ENCODE results near the gene ADGRG6. TPM values are rescaled to one million over a fixed set of nuclear protein-coding genes. Genes with fewer than 3 reads are reported as not detected.

ADGRG6 gene
- total RNA-seq, 1 experiment from 2014 or later: 98.7 TPM

DNA sequence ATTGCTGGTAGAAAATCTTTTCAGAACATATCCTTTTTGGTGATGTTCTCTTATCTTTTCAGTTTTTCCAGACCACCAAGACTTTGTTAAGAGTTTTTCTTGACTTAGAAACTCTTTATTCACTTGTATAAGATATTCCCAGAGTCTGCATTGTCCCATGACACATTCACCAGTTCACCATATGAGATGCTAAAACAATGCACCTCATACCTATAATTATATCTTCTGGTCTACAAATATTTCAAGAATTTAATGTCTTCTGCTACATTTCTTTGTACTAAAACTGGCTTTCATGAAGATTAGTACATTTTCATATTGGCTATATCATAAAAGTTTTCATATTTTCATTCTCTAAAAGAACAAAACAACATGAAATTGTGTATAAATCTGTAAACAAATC is 111.3 kb downstream of the ADGRG6 start:
- no peak overlapping the region for H3K4me3 ChIP-seq (ENCODE audit: low read depth, low read length)
- H3K27me3 Mint-ChIP-seq (ENCODE audit: insufficient read depth, unreplicated experiment): no peaks in the 10 kb centered on the region
- TF ChIP-seq, protein P1, sequence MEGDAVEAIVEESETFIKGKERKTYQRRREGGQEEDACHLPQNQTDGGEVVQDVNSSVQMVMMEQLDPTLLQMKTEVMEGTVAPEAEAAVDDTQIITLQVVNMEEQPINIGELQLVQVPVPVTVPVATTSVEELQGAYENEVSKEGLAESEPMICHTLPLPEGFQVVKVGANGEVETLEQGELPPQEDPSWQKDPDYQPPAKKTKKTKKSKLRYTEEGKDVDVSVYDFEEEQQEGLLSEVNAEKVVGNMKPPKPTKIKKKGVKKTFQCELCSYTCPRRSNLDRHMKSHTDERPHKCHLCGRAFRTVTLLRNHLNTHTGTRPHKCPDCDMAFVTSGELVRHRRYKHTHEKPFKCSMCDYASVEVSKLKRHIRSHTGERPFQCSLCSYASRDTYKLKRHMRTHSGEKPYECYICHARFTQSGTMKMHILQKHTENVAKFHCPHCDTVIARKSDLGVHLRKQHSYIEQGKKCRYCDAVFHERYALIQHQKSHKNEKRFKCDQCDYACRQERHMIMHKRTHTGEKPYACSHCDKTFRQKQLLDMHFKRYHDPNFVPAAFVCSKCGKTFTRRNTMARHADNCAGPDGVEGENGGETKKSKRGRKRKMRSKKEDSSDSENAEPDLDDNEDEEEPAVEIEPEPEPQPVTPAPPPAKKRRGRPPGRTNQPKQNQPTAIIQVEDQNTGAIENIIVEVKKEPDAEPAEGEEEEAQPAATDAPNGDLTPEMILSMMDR (IDR thresholded peaks at IDR 0.05; ENCODE audit: insufficient read depth in 1 of 2, low read depth in 1 of 2, low read length in 1 of 2, severe bottlenecking in 1 of 2, unreplicated experiment in 1 of 2): no peak
- H3K4me3 Mint-ChIP-seq (ENCODE audit: unreplicated experiment): no peak overlapping the region
- POLR2A ChIA-PET: no interaction called here
- intact Hi-C loops (cut with micrococcal nuclease; ENCODE audit: unreplicated experiment): no loop called here
- H3K27ac Mint-ChIP-seq (ENCODE audit: unreplicated experiment): no peak overlapping the region
- H3K36me3 ChIP-seq (ENCODE audit: control insufficient read depth, insufficient read depth, low read length): peaks cover 1% of the 10 kb centered on the region; the same call in 1 of the 2 replicates
- BruUV-seq (replicated peaks): no TSS peak
- H3K27me3 ChIP-seq (replicated peaks; ENCODE audit: control insufficient read depth, insufficient read depth, low read length): no peaks in the 10 kb centered on the region
- DNase-seq: no peak
- H3K9me3 Mint-ChIP-seq (ENCODE audit: unreplicated experiment): no peaks in the 10 kb centered on the region
- no peaks in the 10 kb centered on the region for H3K4me1 Mint-ChIP-seq (ENCODE audit: low read depth, unreplicated experiment)
- H3K9me3 ChIP-seq: no peaks in the 10 kb centered on the region
- peaks cover 59% of the 10 kb centered on the region for H3K36me3 Mint-ChIP-seq (ENCODE audit: insufficient read depth, unreplicated experiment)
- CTCF ChIA-PET: no interaction called here
- H3K4me1 ChIP-seq: no peaks in the 10 kb centered on the region; the same call in 1 of the 2 replicates

DNA sequence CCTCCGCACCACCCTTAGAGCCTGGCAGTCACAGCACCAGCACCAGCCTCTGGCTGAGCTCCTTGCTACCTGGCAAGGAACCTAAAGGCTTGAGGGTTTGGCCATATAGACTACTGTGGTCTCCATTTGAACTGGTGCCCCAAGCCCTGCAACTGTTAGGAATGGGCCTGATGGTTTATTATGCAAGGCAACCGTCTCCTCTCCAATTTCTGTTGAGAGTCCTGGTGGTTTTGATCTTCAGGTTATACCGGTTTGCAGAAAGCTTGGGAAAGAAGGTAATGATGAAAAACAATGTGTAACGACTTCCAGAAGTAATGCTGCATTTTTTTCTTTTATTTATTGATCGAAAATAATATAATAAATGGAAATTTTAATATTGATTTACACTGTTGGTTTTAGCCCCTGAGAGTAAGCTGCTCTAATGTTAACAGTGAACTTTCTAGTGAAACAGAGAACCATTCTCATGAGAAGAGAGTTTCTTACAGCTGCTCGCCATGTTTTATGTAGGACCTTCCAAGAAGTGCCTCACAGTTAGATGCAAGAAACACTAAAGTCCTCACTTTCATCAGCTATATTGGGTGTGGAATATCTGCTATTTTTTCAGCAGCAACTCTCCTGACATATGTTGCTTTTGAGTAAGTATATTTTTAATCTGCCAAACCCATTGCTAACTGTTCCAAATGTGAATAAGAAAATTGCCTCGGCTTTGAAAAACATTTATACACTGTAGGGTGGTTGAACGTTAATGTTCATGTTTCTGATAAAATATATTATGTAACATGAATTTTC is 112.8 kb downstream of the ADGRG6 start:
- CTCF ChIA-PET: no interaction called here
- Mint-ChIP-seq H3K4me3 (ENCODE audit: unreplicated experiment) (no peak overlapping the region), H3K27ac (ENCODE audit: unreplicated experiment) (no peak overlapping the region), H3K9me3 (ENCODE audit: unreplicated experiment) (no peaks in the 10 kb centered on the region), H3K36me3 (ENCODE audit: insufficient read depth, unreplicated experiment) (peaks cover 61% of the 10 kb centered on the region), H3K4me1 (ENCODE audit: low read depth, unreplicated experiment) (no peaks in the 10 kb centered on the region), H3K27me3 (ENCODE audit: insufficient read depth, unreplicated experiment) (no peaks in the 10 kb centered on the region)
- H3K27me3 ChIP-seq (replicated peaks; ENCODE audit: control insufficient read depth, insufficient read depth, low read length): no peaks in the 10 kb centered on the region
- TF ChIP-seq, protein P1 (IDR thresholded peaks at IDR 0.05; ENCODE audit: insufficient read depth in 1 of 2, low read depth in 1 of 2, low read length in 1 of 2, severe bottlenecking in 1 of 2, unreplicated experiment in 1 of 2): no peak
- POLR2A ChIA-PET: no interaction called here
- no peaks in the 10 kb centered on the region for H3K9me3 ChIP-seq
- no peaks in the 10 kb centered on the region; the same call in 1 of the 2 replicates for H3K4me1 ChIP-seq
- H3K4me3 ChIP-seq (ENCODE audit: low read depth, low read length): no peak overlapping the region
- no TSS peak for BruUV-seq (replicated peaks)
- DNase-seq: no peak
- peaks cover 1% of the 10 kb centered on the region for H3K36me3 ChIP-seq (ENCODE audit: control insufficient read depth, insufficient read depth, low read length)
- intact Hi-C loops (cut with micrococcal nuclease; ENCODE audit: unreplicated experiment): no loop called here

DNA sequence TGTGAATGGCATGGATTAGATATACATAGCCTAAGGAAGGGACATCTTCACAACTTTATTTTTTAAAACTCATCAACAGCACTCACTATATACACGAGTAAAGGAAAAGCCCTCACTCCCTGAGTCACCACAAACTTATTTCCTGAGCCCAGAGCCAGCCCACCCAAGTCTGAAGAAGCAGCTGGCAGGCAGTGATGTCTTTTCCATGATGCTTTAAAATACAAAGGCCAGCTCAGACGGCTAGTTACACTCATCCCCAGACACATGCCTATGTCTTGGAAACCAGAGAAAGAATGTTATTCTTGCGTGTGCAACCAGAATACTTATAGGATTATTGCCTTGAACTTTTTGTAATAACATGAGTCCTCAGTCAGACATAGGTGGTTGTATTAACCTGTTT is 114.4 kb downstream of the ADGRG6 start:
- POLR2A ChIA-PET: no interaction called here
- peaks cover 1% of the 10 kb centered on the region; the same call in 1 of the 2 replicates for H3K36me3 ChIP-seq (ENCODE audit: control insufficient read depth, insufficient read depth, low read length)
- CTCF ChIA-PET: no interaction called here
- H3K4me3 ChIP-seq (ENCODE audit: low read depth, low read length): no peak overlapping the region
- no peaks in the 10 kb centered on the region for H3K9me3 Mint-ChIP-seq (ENCODE audit: unreplicated experiment)
- H3K27me3 Mint-ChIP-seq (ENCODE audit: insufficient read depth, unreplicated experiment): no peaks in the 10 kb centered on the region
- H3K4me3 Mint-ChIP-seq (ENCODE audit: unreplicated experiment): no peak overlapping the region
- H3K36me3 Mint-ChIP-seq (ENCODE audit: insufficient read depth, unreplicated experiment): peaks cover 61% of the 10 kb centered on the region
- no peaks in the 10 kb centered on the region for H3K4me1 Mint-ChIP-seq (ENCODE audit: low read depth, unreplicated experiment)
- TF ChIP-seq, protein P1 (IDR thresholded peaks at IDR 0.05; ENCODE audit: insufficient read depth in 1 of 2, low read depth in 1 of 2, low read length in 1 of 2, severe bottlenecking in 1 of 2, unreplicated experiment in 1 of 2): no peak
- intact Hi-C loops (cut with micrococcal nuclease; ENCODE audit: unreplicated experiment): no loop called here
- no peak for DNase-seq
- BruUV-seq (replicated peaks): no TSS peak
- H3K9me3 ChIP-seq: no peaks in the 10 kb centered on the region
- no peak overlapping the region for H3K27ac Mint-ChIP-seq (ENCODE audit: unreplicated experiment)
- H3K4me1 ChIP-seq: no peaks in the 10 kb centered on the region; the same call in 1 of the 2 replicates
- no peaks in the 10 kb centered on the region for H3K27me3 ChIP-seq (replicated peaks; ENCODE audit: control insufficient read depth, insufficient read depth, low read length)

Data from Caco-2 (cell line).